Ishikawa (cell line): ENCODE data around the gene BAX.

ENCODE experiments used
- CEBPB ChIP-seq: IDR thresholded peaks from 2 replicates; pipeline ENCODE4 v1.6.1; 2012
- CREB1 ChIP-seq: IDR thresholded peaks from 2 replicates; pipeline ENCODE4 v1.6.1; 2012; ENCODE audit warnings: low read depth
- EGR1 ChIP-seq: IDR thresholded peaks from 2 replicates; pipeline ENCODE4 v1.6.1; 2012
- EP300 ChIP-seq: IDR thresholded peaks from 2 replicates; pipeline ENCODE4 v1.6.1; 2012; ENCODE audit warnings: borderline replicate concordance
- FOXM1 ChIP-seq: IDR thresholded peaks from 2 replicates; pipeline ENCODE4 v1.6.1; 2012; ENCODE audit warnings: low read depth, borderline replicate concordance
- NFIC ChIP-seq: IDR thresholded peaks from 2 replicates; pipeline ENCODE4 v1.6.1; 2012
- RAD21 ChIP-seq: IDR thresholded peaks from 2 replicates; pipeline ENCODE4 v1.6.1; 2012; ENCODE audit warnings: low read depth
- TAF1 ChIP-seq: IDR thresholded peaks from 2 replicates; pipeline ENCODE4 v1.6.1; 2012; ENCODE audit warnings: low read depth, mild to moderate bottlenecking
- TCF12 ChIP-seq: IDR thresholded peaks from 2 replicates; pipeline ENCODE4 v1.6.1; 2012; ENCODE audit warnings: low read depth
- TEAD4 ChIP-seq: IDR thresholded peaks from 2 replicates; pipeline ENCODE4 v1.6.1; 2012
- YY1 ChIP-seq: IDR thresholded peaks from 2 replicates; pipeline ENCODE4 v1.6.1; 2012; ENCODE audit warnings: low read depth
- ZBTB7A ChIP-seq: IDR thresholded peaks from 2 replicates; pipeline ENCODE4 v1.6.1; 2012; ENCODE audit warnings: low read depth
- TF ChIP-seq, protein P1 (sequence below): IDR thresholded peaks from 2 replicates; pipeline ENCODE4 v1.6.1; 2012
- TF ChIP-seq, protein P2 (sequence below): IDR thresholded peaks from 2 replicates; pipeline ENCODE4 v1.6.1; 2012; ENCODE audit warnings: low read depth, mild to moderate bottlenecking
- TF ChIP-seq, protein P3 (sequence below): IDR thresholded peaks from 2 replicates; pipeline ENCODE4 v1.6.1; 2012

The BAX gene

DNA sequence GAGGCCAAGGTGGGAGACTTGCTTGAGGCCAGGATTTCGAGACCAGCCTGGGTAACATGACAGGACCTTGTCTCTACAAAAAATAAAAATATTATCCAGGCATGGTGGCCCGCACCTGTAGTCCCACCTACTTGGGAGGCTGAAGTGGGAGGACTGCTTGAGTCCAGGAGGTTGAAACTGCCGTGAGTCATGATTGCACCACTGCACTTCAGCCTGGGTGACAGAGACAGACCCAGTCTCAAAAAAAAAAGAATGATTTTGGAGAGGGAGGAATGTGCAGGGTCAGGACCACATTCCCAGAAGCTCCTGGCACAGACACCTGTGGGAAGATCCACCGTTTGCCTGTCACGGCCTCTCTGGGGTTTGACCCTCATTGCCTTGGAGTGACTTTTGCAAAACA lies 9.3 kb upstream of the BAX start:
- TF ChIP-seq ZBTB7A (no peak), NFIC (no peak), TAF1 (no peak), EGR1 (no peak), FOXM1 (no peak), CREB1 (no peak), TCF12 (no peak), CEBPB (no peak), TEAD4 (no peak), RAD21 (no peak), YY1 (no peak)
- TF ChIP-seq, protein P1, sequence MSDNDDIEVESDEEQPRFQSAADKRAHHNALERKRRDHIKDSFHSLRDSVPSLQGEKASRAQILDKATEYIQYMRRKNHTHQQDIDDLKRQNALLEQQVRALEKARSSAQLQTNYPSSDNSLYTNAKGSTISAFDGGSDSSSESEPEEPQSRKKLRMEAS, result no peak
- TF ChIP-seq, protein P2, sequence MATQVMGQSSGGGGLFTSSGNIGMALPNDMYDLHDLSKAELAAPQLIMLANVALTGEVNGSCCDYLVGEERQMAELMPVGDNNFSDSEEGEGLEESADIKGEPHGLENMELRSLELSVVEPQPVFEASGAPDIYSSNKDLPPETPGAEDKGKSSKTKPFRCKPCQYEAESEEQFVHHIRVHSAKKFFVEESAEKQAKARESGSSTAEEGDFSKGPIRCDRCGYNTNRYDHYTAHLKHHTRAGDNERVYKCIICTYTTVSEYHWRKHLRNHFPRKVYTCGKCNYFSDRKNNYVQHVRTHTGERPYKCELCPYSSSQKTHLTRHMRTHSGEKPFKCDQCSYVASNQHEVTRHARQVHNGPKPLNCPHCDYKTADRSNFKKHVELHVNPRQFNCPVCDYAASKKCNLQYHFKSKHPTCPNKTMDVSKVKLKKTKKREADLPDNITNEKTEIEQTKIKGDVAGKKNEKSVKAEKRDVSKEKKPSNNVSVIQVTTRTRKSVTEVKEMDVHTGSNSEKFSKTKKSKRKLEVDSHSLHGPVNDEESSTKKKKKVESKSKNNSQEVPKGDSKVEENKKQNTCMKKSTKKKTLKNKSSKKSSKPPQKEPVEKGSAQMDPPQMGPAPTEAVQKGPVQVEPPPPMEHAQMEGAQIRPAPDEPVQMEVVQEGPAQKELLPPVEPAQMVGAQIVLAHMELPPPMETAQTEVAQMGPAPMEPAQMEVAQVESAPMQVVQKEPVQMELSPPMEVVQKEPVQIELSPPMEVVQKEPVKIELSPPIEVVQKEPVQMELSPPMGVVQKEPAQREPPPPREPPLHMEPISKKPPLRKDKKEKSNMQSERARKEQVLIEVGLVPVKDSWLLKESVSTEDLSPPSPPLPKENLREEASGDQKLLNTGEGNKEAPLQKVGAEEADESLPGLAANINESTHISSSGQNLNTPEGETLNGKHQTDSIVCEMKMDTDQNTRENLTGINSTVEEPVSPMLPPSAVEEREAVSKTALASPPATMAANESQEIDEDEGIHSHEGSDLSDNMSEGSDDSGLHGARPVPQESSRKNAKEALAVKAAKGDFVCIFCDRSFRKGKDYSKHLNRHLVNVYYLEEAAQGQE, result no peak
- TF ChIP-seq, protein P3, sequence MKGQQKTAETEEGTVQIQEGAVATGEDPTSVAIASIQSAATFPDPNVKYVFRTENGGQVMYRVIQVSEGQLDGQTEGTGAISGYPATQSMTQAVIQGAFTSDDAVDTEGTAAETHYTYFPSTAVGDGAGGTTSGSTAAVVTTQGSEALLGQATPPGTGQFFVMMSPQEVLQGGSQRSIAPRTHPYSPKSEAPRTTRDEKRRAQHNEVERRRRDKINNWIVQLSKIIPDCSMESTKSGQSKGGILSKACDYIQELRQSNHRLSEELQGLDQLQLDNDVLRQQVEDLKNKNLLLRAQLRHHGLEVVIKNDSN, result no peak

DNA sequence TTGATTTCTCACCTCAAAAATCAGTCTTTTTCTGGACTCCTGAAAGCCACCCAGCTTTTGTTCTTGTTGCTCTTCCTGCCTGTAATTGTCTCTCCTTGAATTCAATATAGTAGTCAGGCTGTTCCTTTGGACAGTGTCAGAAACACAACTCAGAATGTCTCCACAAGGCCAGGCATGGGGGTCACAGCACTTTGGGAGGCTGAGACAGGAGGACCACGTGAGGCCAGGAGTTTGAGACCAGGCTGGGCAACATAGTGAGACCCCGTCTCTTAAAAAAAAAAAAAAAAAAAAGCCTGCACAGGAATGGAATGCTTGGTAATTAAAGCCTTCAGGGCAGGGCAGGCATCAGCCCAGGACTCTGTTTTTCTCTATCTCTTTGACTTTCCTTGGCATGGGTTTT lies 8.9 kb upstream of the BAX start:
- no peak for TF ChIP-seq ZBTB7A
- TF ChIP-seq TEAD4, result no peak
- no peak for TF ChIP-seq NFIC
- TF ChIP-seq, protein P1, result no peak

DNA sequence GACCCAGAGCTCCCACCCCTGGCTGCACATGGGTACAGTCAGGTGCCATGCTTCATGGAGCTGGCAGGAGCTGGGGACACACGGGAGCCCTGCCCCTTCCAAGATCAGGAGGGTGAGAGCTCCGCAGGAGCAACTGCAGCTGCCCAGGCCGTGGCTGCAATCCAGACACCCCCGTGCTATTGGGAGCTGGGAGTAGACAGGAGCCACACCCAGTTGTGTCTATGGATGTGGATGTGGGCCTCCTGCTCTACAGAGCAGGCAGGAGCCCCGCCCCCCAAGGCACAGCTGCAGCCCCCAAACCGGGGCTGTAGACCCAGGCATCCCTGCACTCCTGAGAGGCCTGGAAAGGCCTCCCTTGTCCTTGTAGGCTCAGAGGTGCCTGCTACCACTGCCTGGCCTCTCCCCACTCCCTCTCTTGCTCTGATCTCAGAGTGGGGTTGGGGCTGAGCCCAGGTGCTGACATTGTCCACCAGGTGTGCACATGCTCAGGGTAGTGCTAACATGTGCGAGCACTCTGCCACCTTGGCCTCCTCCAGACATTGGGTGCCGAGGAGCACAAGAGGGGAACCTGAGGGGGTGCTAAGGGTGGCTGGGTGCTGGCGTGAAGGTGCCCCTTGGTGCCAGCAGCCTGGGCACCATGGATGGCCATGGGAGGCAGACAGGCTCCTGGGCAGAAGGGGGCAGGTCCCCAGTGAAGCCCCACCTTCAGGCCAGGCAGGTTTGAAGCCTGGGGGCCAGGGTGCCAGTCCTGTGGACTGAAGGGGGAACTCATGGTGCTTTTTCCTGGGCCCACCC lies 8.0 kb upstream of the BAX start:
- no peak for TF ChIP-seq ZBTB7A
- TF ChIP-seq EP300, result no peak
- TF ChIP-seq NFIC, result no peak
- no peak for TF ChIP-seq RAD21

DNA sequence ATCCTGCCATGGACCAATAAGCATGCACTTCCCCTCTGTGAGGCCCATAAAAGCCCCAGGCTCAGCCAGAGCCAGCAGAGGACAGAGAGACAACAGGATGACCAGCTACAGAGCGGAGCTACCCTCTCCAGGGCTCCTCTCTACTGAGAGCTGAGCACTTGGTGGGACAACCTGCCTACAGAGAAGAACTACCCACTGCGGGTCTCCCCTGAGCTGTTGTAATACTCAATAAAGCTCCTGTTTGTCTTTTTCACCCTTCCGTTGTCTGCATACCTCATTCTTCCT lies 7.5 kb upstream of the BAX start:
- TF ChIP-seq, protein P2, result no peak
- TF ChIP-seq EGR1, result no peak
- TF ChIP-seq RAD21, result no peak
- TF ChIP-seq, protein P3, result no peak
- TF ChIP-seq NFIC, result no peak
- no peak for TF ChIP-seq ZBTB7A
- no peak for TF ChIP-seq EP300
- no peak for TF ChIP-seq FOXM1
- no peak for TF ChIP-seq CEBPB
- TF ChIP-seq, protein P1, result no peak
- TF ChIP-seq TCF12, result no peak
- TF ChIP-seq CREB1, result no peak
- TF ChIP-seq YY1, result no peak

DNA sequence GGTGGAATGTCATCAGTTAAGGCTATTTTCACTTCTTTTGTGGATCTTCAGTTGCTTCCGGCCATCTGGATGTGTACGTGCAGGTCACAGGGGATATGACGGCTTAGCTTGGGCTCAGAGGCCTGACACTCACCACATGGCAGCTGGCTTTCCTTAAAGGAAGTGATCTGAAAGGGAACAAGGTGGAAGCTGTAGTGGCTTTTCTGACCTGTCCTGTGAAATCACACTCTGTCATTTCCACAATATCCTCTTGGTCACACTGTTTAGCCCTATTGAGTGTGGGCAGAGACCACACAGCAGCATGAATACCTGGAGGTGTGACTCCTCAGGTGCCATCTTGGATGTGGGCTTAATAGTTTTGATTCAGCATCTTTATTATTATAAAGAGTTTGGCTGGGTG lies 4.5 kb upstream of the BAX start:
- TF ChIP-seq TEAD4 (no peak), YY1 (no peak), EP300 (no peak), CEBPB (no peak), TAF1 (no peak), ZBTB7A (no peak), EGR1 (no peak), RAD21 (no peak), NFIC (no peak), TCF12 (no peak), FOXM1 (no peak)
- TF ChIP-seq, protein P1, result no peak
- TF ChIP-seq, protein P2, result no peak
